Neural cell (in vitro differentiated cells): ENCODE results near the gene CTDP1.

Experiments used
- REST ChIP-seq: IDR thresholded peaks from 2 replicates; pipeline ENCODE4 v1.6.1; 2012; ENCODE audit warnings: borderline replicate concordance
- SMC3 ChIP-seq: fragments of 450-650 bp; conservative IDR thresholded peaks from 2 replicates; pipeline ENCODE4 v1.6.1; 2014; ENCODE audit warnings: antibody characterized with exemption, mild to moderate bottlenecking, moderate library complexity; ENCODE audit not compliant: poor library complexity
- TF ChIP-seq, protein P1 (sequence below): fragments of 450-650 bp; IDR thresholded peaks from 2 replicates; pipeline ENCODE4 v1.5.1; 2014; ENCODE audit warnings: antibody characterized with exemption, mild to moderate bottlenecking, moderate library complexity; ENCODE audit not compliant: poor library complexity, severe bottlenecking

- TF ChIP-seq SMC3 (no peak), REST (no peak)
- TF ChIP-seq, protein P1, sequence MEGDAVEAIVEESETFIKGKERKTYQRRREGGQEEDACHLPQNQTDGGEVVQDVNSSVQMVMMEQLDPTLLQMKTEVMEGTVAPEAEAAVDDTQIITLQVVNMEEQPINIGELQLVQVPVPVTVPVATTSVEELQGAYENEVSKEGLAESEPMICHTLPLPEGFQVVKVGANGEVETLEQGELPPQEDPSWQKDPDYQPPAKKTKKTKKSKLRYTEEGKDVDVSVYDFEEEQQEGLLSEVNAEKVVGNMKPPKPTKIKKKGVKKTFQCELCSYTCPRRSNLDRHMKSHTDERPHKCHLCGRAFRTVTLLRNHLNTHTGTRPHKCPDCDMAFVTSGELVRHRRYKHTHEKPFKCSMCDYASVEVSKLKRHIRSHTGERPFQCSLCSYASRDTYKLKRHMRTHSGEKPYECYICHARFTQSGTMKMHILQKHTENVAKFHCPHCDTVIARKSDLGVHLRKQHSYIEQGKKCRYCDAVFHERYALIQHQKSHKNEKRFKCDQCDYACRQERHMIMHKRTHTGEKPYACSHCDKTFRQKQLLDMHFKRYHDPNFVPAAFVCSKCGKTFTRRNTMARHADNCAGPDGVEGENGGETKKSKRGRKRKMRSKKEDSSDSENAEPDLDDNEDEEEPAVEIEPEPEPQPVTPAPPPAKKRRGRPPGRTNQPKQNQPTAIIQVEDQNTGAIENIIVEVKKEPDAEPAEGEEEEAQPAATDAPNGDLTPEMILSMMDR = no peak
Observed at GRCh38 chr18:79657342-79657996, 22.1 kb upstream of the CTDP1 start.
